ENCODE measurements around the gene RPS23.

- TF ChIP-seq ATF6 (CRISPR knock-in tag; IDR thresholded peaks at IDR 0.05) (no peak), ZNF423 (CRISPR knock-in tag; IDR thresholded peaks at IDR 0.05) (no peak), CTCF (IDR thresholded peaks at IDR 0.05) (peak; percentile 77), TCF7 (CRISPR knock-in tag; IDR thresholded peaks at IDR 0.05; ENCODE audit: low read depth) (no peak), CBFB (CRISPR knock-in tag; IDR thresholded peaks at IDR 0.05; ENCODE audit: low read depth) (no peak), JUN (CRISPR knock-in tag; IDR thresholded peaks at IDR 0.05) (no peak), NFATC4 (CRISPR knock-in tag; IDR thresholded peaks at IDR 0.05) (no peak), STAT6 (CRISPR knock-in tag; conservative IDR thresholded peaks at IDR 0.05; ENCODE audit: low read depth) (no peak), TEAD4 (CRISPR knock-in tag; IDR thresholded peaks at IDR 0.05) (no peak), E2F4 (CRISPR knock-in tag; IDR thresholded peaks at IDR 0.05; ENCODE audit: borderline replicate concordance, low read depth) (no peak), USF2 (CRISPR knock-in tag; IDR thresholded peaks at IDR 0.05) (no peak), USF1 (CRISPR knock-in tag; IDR thresholded peaks at IDR 0.05) (no peak), HMGA2 (CRISPR knock-in tag; IDR thresholded peaks at IDR 0.05) (no peak)
Measured at GRCh38 chr5:82225525-82226172, 52.5 kb downstream of the RPS23 start.

Measured in WTC11 (cell line).